Cardiac fibroblast (primary cell): Measurements from ENCODE around the gene MAGI3.

ENCODE experiments used
- DNase-seq, 2 donors: peaks; one replicate each; pipeline versions ENCODE4 v3.0.0 to v3.0.0-alpha.2; 2010; ENCODE audit warnings: low read depth in 2 of 2
- H3K4me3 ChIP-seq, 2 donors: replicated peaks in 1 of 2; 1 replicate in 1 of 2; 2 replicates in 1 of 2; pipeline ENCODE4 v1.5.1; 2011; ENCODE audit warnings: low read depth in 2 of 2, low read length in 2 of 2, mild to moderate bottlenecking in 2 of 2, moderate library complexity in 1 of 2
- CTCF ChIP-seq: IDR thresholded peaks from one replicate; pipeline ENCODE4 v1.5.1; 2011; ENCODE audit warnings: low read depth, mild to moderate bottlenecking, low read length, inconsistent platforms

The MAGI3 gene

GRCh38 chr1:113616156-113616555, 225.8 kb downstream of the MAGI3 start:
- peak in 1 of 2 donors; percentile 6 for DNase-seq
- no peak for TF ChIP-seq CTCF
- no peak overlapping the region for H3K4me3 ChIP-seq

- no peak overlapping the region for H3K4me3 ChIP-seq
- peak; percentile 6 to 32 for DNase-seq
- TF ChIP-seq CTCF, result no peak
Measured at GRCh38 chr1:113617438-113618141, 227.3 kb downstream of the MAGI3 start.

GRCh38 chr1:113628997-113629396, 238.7 kb downstream of the MAGI3 start:
- no peak overlapping the region for H3K4me3 ChIP-seq
- no peak for TF ChIP-seq CTCF
- no peak for DNase-seq

- DNase-seq, result no peak
- H3K4me3 ChIP-seq, result no peak overlapping the region
- TF ChIP-seq CTCF, result no peak
Measured at GRCh38 chr1:113630340-113631327, 240.3 kb downstream of the MAGI3 start.

GRCh38 chr1:113641396-113641795, 251.1 kb downstream of the MAGI3 start:
- no peak overlapping the region for H3K4me3 ChIP-seq
- no peak for DNase-seq
- TF ChIP-seq CTCF, result no peak

- no peak overlapping the region for H3K4me3 ChIP-seq
- DNase-seq, result peak in 1 of 2 donors; percentile 13
- TF ChIP-seq CTCF, result no peak
Measured at GRCh38 chr1:113647164-113647563, 256.8 kb downstream of the MAGI3 start.
